Ascending aorta (tissue), 2 donors: ENCODE data around the gene ELAPOR1. TPM values are rescaled to one million over a fixed set of nuclear protein-coding genes. Genes with fewer than 3 reads are reported as not detected.

Experiments
- DNase-seq, 2 donors: peaks; one replicate each; pipeline ENCODE4 v3.0.0-alpha.2; 2019; ENCODE audit warnings: low spot score in 2 of 2
- H3K27ac ChIP-seq, 2 donors: fragments of 200-600 bp; sonication (generic); one replicate each; pipeline ENCODE4 v1.5.1; 2016 to 2017; ENCODE audit warnings: mild to moderate bottlenecking in 1 of 2
- H3K27me3 ChIP-seq: fragments of 200-600 bp; sonication (generic); one replicate; pipeline ENCODE4 v1.5.1; 2017
- H3K36me3 ChIP-seq, 2 donors: fragments of 200-600 bp; sonication (generic); one replicate each; pipeline ENCODE4 v1.5.1; 2016
- H3K4me1 ChIP-seq, 2 donors: fragments of 200-600 bp; sonication (generic); one replicate each; pipeline ENCODE4 v1.5.1; 2016 to 2017; ENCODE audit warnings: mild to moderate bottlenecking in 1 of 2
- H3K4me3 ChIP-seq, 2 donors: fragments of 200-600 bp; sonication (generic); one replicate each; pipeline ENCODE4 v1.5.1; 2016 to 2017; ENCODE audit warnings: mild to moderate bottlenecking in 1 of 2
- H3K9me3 ChIP-seq, 2 donors: fragments of 200-600 bp; sonication (generic); one replicate each; pipeline ENCODE4 v1.5.1; 2016
- intact Hi-C: fragments of 100-400 bp; cut with DNase I; formaldehyde crosslinking; loops from one replicate; pipeline ENCODE4 v1.15.1; 2023
- total RNA-seq: library from RNA; depleted of rRNA; stranded (reverse); fragments of >200 nt; gene quantifications from one replicate; pipeline ENCODE4 v1.1.0, GENCODE V29; 2016
- TF ChIP-seq, protein P1 (sequence below), 3 experiments: fragments of 200-600 bp in 2 of 3; fragments of 450-650 bp in 1 of 3; sonication (generic) in 2 of 3; IDR thresholded peaks; one replicate each; pipeline ENCODE4 v1.5.1; 2016 to 2019; ENCODE audit warnings: antibody characterized with exemption in 3 of 3, mild to moderate bottlenecking in 1 of 3, moderate library complexity in 1 of 3

ELAPOR1 gene
- total RNA-seq, 1 donor from 2014 or later, result not detected

- intact Hi-C loops, result no loop called here
- DNase-seq, result peak in 1 of 2 donors; percentile 7
- TF ChIP-seq, protein P1, sequence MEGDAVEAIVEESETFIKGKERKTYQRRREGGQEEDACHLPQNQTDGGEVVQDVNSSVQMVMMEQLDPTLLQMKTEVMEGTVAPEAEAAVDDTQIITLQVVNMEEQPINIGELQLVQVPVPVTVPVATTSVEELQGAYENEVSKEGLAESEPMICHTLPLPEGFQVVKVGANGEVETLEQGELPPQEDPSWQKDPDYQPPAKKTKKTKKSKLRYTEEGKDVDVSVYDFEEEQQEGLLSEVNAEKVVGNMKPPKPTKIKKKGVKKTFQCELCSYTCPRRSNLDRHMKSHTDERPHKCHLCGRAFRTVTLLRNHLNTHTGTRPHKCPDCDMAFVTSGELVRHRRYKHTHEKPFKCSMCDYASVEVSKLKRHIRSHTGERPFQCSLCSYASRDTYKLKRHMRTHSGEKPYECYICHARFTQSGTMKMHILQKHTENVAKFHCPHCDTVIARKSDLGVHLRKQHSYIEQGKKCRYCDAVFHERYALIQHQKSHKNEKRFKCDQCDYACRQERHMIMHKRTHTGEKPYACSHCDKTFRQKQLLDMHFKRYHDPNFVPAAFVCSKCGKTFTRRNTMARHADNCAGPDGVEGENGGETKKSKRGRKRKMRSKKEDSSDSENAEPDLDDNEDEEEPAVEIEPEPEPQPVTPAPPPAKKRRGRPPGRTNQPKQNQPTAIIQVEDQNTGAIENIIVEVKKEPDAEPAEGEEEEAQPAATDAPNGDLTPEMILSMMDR (IDR thresholded peaks at IDR 0.05), result no peak
- Histone ChIP-seq H3K27me3 (peaks cover 6% of the 10 kb centered on the region), H3K27ac (no peak overlapping the region), H3K4me3 (no peak overlapping the region), H3K9me3 (no peaks in the 10 kb centered on the region), H3K4me1 (peaks cover 5 to 8% of the 10 kb centered on the region in 2 donors), H3K36me3 (no peaks in the 10 kb centered on the region)
These were observed 1.8 kb downstream of the ELAPOR1 start for GRCh38 chr1:109115685-109116084.

- TF ChIP-seq, protein P1 (IDR thresholded peaks at IDR 0.05), result no peak
- intact Hi-C loops, result no loop called here
- H3K4me3 ChIP-seq, result no peak overlapping the region
These were observed 2.4 kb downstream of the ELAPOR1 start for GRCh38 chr1:109116286-109116685.

GRCh38 chr1:109118089-109118488 is 4.2 kb downstream of the ELAPOR1 start:
- TF ChIP-seq, protein P1 (IDR thresholded peaks at IDR 0.05), result no peak
- no peak for DNase-seq
- Histone ChIP-seq H3K4me1 (peaks cover 5 to 8% of the 10 kb centered on the region in 2 donors), H3K27me3 (peaks cover 6% of the 10 kb centered on the region), H3K9me3 (no peaks in the 10 kb centered on the region), H3K4me3 (no peak overlapping the region), H3K27ac (no peak overlapping the region), H3K36me3 (no peaks in the 10 kb centered on the region)
- intact Hi-C loops, result no loop called here

More at GRCh38 chr1:109116286-109116685, 2.4 kb downstream of the ELAPOR1 start:
- Histone ChIP-seq H3K4me1 (peaks cover 5 to 8% of the 10 kb centered on the region in 2 donors), H3K27me3 (peaks cover 6% of the 10 kb centered on the region), H3K9me3 (no peaks in the 10 kb centered on the region), H3K27ac (no peak overlapping the region), H3K36me3 (no peaks in the 10 kb centered on the region)
- no peak for DNase-seq

GRCh38 chr1:109120356-109120755 is 6.4 kb downstream of the ELAPOR1 start:
- no peaks in the 10 kb centered on the region for H3K9me3 ChIP-seq
- no peak for DNase-seq
- no peak overlapping the region for H3K4me3 ChIP-seq
- H3K4me1 ChIP-seq, result no peaks in the 10 kb centered on the region
- H3K27ac ChIP-seq, result no peak overlapping the region
- TF ChIP-seq, protein P1 (IDR thresholded peaks at IDR 0.05), result no peak
- intact Hi-C loops, result no loop called here
- H3K27me3 ChIP-seq, result no peaks in the 10 kb centered on the region
- H3K36me3 ChIP-seq, result no peaks in the 10 kb centered on the region

DNA sequence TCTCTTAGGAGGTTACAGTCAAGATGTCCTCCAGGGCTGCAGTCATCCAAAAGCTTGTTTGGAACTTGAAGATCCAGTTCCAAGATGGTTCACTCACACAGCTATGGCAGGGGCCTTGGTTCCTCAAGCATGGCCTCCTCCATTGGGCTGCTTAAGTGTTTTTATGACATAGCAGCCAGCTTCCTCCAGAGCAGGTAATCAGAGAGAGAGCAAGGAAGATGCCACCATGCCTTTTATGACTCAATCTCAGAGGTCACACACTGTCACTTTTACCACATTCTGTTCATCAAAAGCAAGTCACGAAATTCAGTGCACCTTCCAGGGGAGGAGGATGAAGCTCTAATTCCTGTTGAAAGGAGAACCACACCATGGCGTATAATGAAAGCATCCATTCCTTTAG is 17.1 kb downstream of the ELAPOR1 start:
- H3K4me3 ChIP-seq, result no peak overlapping the region
- H3K36me3 ChIP-seq, result no peaks in the 10 kb centered on the region
- no peaks in the 10 kb centered on the region for H3K9me3 ChIP-seq
- DNase-seq, result no peak
- no peaks in the 10 kb centered on the region for H3K4me1 ChIP-seq
- TF ChIP-seq, protein P1 (IDR thresholded peaks at IDR 0.05), result no peak
- H3K27ac ChIP-seq, result no peak overlapping the region
- no peaks in the 10 kb centered on the region for H3K27me3 ChIP-seq
- intact Hi-C loops, result no loop called here

DNA sequence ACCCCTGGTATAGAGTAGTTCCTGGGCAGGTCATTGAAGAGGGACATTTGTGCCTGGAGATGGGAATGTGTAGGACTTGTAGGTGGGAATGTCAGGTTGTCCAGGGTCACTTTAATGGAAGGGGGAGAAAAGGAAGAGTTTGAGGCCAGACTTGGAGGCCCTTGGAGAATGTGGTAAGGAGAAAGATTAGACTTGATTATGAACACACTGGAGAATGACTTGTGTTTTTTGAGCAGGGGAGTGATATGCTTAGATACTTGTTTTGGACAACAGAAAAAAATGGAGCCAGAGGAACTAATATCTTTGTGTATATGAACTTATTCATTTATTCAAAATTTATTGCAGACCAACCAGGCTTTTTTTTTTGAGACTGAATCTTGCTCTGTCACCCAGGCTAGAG is 17.9 kb downstream of the ELAPOR1 start:
- intact Hi-C loops, result no loop called here
- no peak overlapping the region for H3K27ac ChIP-seq
- H3K9me3 ChIP-seq, result no peaks in the 10 kb centered on the region
- no peaks in the 10 kb centered on the region for H3K27me3 ChIP-seq
- no peak overlapping the region for H3K4me3 ChIP-seq
- H3K36me3 ChIP-seq, result no peaks in the 10 kb centered on the region
- H3K4me1 ChIP-seq, result no peaks in the 10 kb centered on the region
- no peak for DNase-seq
- TF ChIP-seq, protein P1 (IDR thresholded peaks at IDR 0.05), result no peak
